Parathyroid adenoma (tissue), 2 donors: ENCODE measurements around the gene GAS6.

Experiments used
- H2AFZ ChIP-seq: fragments of 300-600 bp; sonication (generic); one replicate; pipeline ENCODE4 v1.7.0; 2017; ENCODE audit warnings: antibody characterized with exemption, mild to moderate bottlenecking
- H3K27ac ChIP-seq: fragments of 300-600 bp; sonication (generic); one replicate; pipeline ENCODE4 v1.7.0; 2017
- H3K27me3 ChIP-seq: fragments of 300-600 bp; sonication (generic); one replicate; pipeline ENCODE4 v1.7.0; 2017; ENCODE audit warnings: low read length; ENCODE audit not compliant: control insufficient read depth, insufficient read depth
- H3K36me3 ChIP-seq: fragments of 300-600 bp; sonication (generic); one replicate; pipeline ENCODE4 v1.7.0; 2017; ENCODE audit warnings: low read length; ENCODE audit not compliant: control insufficient read depth, insufficient read depth
- H3K4me1 ChIP-seq: fragments of 300-600 bp; sonication (generic); one replicate; pipeline ENCODE4 v1.7.0; 2017; ENCODE audit warnings: control low read depth
- H3K4me2 ChIP-seq: fragments of 300-600 bp; sonication (generic); one replicate; pipeline ENCODE4 v1.7.0; 2017; ENCODE audit warnings: low read length
- H3K4me3 ChIP-seq: fragments of 300-600 bp; sonication (generic); one replicate; pipeline ENCODE4 v1.7.0; 2017; ENCODE audit warnings: low read depth, low read length
- H3K79me2 ChIP-seq: fragments of 300-600 bp; sonication (generic); one replicate; pipeline ENCODE4 v1.7.0; 2017; ENCODE audit warnings: control low read depth
- H3K9ac ChIP-seq: fragments of 300-600 bp; sonication (generic); one replicate; pipeline ENCODE4 v1.7.0; 2017; ENCODE audit warnings: mild to moderate bottlenecking
- H3K9me3 ChIP-seq: fragments of 300-600 bp; sonication (generic); one replicate; pipeline ENCODE4 v1.7.0; 2017; ENCODE audit warnings: low read length; ENCODE audit not compliant: control insufficient read depth
- CTCF ChIP-seq: fragments of 300-600 bp; sonication (generic); IDR thresholded peaks from one replicate; pipeline ENCODE4 v1.7.0; 2017; ENCODE audit warnings: antibody characterized with exemption, mild to moderate bottlenecking
- donor health status: primary hyperparathyroidism.

GAS6 gene

DNA sequence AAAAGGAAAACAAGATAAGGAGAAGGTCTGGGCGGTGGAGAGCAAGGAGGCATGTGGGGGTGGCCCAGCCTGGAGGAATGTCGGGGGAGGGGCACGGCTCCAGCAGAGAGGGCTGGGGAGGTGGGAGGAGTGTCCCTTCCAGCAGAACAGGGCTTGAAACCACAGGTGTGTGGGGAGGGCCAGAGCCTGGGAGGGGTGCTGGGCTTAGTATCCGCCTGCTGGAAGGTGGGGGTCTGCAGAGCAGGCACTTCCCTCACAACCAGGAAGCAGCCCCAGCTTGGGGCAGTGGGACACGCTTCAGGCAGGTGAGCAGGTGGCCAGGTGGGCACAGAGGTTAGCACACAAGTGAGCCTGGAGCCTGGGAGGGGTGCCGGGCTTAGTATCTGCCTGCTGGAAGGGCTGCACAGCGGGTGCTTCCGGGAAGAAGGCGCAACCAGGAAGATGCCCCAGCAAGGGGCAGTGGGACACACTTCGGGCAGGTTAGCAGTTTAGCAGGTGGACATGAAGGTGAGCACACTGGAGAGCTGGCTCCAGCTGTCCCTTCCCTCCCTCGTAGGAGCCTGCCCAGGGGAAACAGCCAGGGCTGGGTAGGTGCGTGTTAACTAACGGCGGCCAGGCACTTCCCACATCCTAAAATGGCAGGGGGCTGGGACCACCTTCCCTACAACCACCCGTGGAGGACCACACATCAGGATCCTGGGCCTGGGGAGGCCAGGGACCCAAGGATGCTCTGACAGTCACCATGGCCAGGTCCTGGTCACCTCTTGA lies 3.0 kb downstream of the GAS6 start:
- H3K4me2 ChIP-seq: peak overlapping the region; percentile 18
- H3K27me3 ChIP-seq: no peaks in the 10 kb centered on the region
- no peak overlapping the region for H3K9ac ChIP-seq
- H3K27ac ChIP-seq: no peak overlapping the region
- H3K9me3 ChIP-seq: no peaks in the 10 kb centered on the region
- no peak for TF ChIP-seq CTCF
- peaks cover 20% of the 10 kb centered on the region for H3K79me2 ChIP-seq
- no peaks in the 10 kb centered on the region for H3K36me3 ChIP-seq
- H2AFZ ChIP-seq: no peak overlapping the region
- no peaks in the 10 kb centered on the region for H3K4me1 ChIP-seq
- H3K4me3 ChIP-seq: no peak overlapping the region

GRCh38 chr13:113860051-113860664 lies 3.7 kb downstream of the GAS6 start:
- no peaks in the 10 kb centered on the region for H3K9me3 ChIP-seq
- no peak overlapping the region for H2AFZ ChIP-seq
- H3K36me3 ChIP-seq: no peaks in the 10 kb centered on the region
- H3K4me2 ChIP-seq: peak overlapping the region; percentile 18
- H3K4me1 ChIP-seq: no peaks in the 10 kb centered on the region
- H3K4me3 ChIP-seq: no peak overlapping the region
- no peak for TF ChIP-seq CTCF
- H3K27me3 ChIP-seq: no peaks in the 10 kb centered on the region
- no peak overlapping the region for H3K9ac ChIP-seq
- H3K27ac ChIP-seq: no peak overlapping the region
- peaks cover 20% of the 10 kb centered on the region for H3K79me2 ChIP-seq

DNA sequence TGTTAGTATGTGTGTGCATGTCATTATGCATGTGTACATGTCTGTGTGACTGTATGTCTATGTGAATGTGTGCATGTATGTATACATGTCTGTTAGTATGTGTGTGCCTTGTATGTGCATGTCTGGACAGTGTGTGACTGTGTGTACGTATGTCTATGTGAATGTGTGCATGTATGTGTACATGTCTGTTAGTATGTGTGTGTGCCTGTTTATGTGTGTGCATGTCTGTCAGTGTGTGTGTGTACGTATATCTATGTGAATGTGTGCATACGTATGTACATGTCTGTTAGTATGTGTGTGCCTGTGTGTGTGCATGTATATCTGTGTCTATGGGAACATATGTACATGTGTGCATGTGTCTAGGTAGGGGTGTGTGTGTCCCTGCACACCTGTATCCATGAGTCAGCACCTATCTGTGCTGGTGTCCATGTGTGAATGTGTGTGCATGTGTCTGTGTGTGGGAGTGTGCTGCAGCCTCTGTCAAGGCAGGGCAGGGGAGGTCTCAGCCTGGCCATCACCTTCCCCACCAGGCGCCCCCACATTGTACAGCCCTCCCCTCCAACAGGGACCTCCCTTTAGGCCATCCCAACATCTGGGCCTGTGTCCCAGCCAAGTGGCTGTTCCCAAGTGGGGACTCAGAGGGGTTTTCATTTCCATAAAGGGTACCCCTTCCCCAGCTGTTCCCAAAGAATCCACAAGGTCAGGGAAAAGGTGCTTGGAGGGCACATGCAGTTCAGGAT lies 4.4 kb downstream of the GAS6 start:
- H3K4me2 ChIP-seq: no peak overlapping the region
- no peaks in the 10 kb centered on the region for H3K9me3 ChIP-seq
- H3K79me2 ChIP-seq: peaks cover 20% of the 10 kb centered on the region
- H2AFZ ChIP-seq: no peak overlapping the region
- H3K27me3 ChIP-seq: no peaks in the 10 kb centered on the region
- H3K9ac ChIP-seq: no peak overlapping the region
- H3K36me3 ChIP-seq: no peaks in the 10 kb centered on the region
- H3K4me3 ChIP-seq: no peak overlapping the region
- TF ChIP-seq CTCF: no peak
- no peak overlapping the region for H3K27ac ChIP-seq
- H3K4me1 ChIP-seq: no peaks in the 10 kb centered on the region

DNA sequence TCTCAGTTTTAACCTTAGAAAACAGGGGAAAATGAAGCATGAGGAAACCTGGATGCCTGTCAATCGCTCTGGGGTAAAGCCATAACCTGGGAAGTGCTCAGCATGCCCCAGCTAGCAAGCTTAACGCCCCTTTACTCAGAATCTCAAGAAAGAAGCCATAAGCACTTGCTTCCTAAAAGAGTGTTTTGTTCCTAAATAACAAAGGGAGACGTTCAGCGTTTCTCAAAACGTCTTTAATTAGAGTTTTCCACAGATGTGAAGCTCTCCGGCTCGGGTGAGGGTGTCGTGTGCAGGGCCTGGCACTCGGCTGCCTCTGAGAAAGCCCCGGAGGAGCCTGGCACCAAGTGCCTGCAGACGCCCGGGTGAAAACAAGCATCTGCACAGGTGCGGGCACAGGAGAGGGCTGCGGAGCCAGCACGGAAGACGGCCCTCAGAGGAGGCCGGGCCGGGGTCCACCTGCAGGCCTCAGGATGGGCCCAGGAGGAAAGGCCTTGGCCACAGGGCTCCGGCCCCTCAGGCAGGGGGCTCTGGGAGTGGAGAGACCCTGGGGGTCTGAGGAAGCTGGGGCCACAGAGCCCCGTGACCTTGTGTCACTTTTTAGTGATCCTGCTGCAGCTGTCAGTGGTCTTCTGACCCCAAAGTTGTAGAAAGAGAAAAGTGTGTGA lies 6.2 kb downstream of the GAS6 start:
- Histone ChIP-seq H3K36me3 (no peaks in the 10 kb centered on the region), H3K4me3 (no peak overlapping the region), H3K4me1 (no peaks in the 10 kb centered on the region), H3K27ac (no peak overlapping the region), H3K9me3 (no peaks in the 10 kb centered on the region), H3K9ac (no peak overlapping the region), H3K27me3 (no peaks in the 10 kb centered on the region), H3K79me2 (peaks cover 20% of the 10 kb centered on the region), H2AFZ (no peak overlapping the region), H3K4me2 (no peak overlapping the region)
- no peak for TF ChIP-seq CTCF
